HG02870 (cell line): Measurements from ENCODE around the gene IPO7.
A peak's percentile ranks its signal among the peaks of the same experiment; 100 is the strongest.
"Not testable (repeated sequence)": the region's sequence is repeated elsewhere in the genome, so short reads cannot be mapped to it uniquely, and the experiment has no call there.

Experiments
- ATAC-seq: cut with Tn5 transposase; IDR thresholded peaks from one replicate; pipeline ENCODE4 v1.9.1; 2021; ENCODE audit warnings: mild to moderate bottlenecking, moderate library complexity; ENCODE audit not compliant: unreplicated experiment

The IPO7 gene

DNA sequence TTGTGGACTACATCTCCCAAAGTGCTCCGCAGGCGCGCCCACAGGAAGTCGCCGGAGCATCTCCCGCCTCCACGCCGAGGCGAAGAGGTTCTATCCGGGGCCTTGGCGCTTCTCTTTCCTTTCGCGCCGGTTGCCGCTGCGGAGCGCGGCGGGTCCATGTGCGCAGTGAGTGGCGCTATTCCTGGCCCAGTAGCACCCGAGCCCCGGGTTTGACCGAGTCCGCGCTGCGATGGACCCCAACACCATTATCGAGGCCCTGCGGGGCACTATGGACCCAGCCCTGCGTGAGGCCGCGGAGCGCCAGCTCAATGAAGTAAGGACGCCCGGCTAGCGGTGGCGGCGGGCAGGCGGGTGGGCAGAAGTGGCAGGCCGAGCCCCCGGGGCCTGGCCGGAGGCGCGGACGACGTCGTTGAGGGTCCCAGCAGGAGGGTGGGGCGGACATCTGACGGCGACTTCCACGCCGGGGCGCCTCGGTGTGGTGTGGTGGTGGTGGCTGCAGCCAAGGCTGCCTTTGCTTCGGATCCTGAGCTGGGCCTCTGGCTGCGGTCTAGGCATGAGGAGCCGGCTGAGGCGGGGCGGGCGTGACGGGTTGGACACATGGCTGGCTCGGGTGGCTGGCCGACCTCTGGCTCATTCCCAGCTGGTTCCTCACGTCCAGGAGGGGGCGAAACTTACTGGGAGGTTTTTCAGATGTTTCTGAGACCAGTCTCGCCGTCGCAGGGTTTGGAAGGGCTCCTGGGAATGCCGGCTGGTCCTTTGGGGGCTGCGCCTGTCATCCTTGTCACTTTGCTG, at the start of gene IPO7:
IPO7 (plus strand) TSS at position 118 of the 792 bp plus-strand sequence; CDS start at position 230, 112 bp downstream.
- peak; percentile 86 for ATAC-seq

DNA sequence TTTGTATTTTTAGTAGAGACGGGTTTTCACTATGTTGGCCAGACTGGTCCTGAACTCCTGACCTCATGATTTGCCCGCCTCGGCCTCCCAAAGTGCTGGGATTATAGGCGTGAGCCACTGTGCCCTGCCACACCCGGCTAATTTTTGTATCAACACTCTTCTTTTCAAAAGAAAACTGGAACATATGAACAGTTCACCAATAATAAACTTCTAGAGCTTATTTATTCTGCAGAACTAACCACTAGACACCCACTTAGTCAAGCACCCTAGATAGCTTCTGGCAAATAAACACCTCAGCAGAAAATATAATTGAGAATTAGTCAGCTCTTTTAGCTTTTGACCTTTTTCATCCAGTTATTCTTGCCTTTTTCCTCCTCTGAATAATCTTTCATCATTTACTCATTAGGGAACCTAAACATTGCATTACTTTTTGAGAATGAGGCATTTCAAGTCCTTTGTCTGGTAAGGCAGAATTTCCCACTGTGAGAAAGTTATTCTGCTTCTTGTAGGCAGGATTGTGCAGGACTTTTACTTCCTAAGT, 42.7 kb upstream of the IPO7 start:
- no peak for ATAC-seq

DNA sequence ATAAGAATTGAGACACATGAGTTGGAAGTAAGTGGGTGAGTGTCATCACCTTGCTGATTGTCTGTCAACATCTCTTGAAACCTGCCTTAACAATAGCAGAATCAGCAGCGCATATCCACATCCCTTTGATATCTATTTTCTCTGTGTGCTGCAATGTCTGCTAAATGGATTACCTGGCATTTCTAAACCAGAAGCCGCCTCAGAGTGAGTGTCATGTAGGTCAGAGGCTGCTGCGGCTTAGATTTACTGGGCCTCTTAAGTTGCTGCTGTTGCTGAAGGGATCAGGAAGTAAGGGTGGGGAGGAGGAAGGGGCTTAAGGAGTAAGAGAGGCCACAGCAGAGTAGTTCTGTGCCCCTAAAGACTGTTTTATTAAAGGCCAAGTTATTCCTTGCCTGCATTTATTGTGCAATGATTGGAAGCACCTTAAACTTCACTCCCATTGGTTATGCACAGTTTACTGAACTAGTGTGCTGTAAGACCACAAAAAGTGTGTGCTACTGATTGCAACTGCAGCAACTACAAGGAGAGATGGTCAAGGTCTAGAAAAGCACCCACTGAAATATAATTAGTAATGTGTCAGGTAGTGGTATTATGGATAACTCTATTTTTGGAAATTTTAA, 40.3 kb upstream of the IPO7 start:
- ATAC-seq = no peak

DNA sequence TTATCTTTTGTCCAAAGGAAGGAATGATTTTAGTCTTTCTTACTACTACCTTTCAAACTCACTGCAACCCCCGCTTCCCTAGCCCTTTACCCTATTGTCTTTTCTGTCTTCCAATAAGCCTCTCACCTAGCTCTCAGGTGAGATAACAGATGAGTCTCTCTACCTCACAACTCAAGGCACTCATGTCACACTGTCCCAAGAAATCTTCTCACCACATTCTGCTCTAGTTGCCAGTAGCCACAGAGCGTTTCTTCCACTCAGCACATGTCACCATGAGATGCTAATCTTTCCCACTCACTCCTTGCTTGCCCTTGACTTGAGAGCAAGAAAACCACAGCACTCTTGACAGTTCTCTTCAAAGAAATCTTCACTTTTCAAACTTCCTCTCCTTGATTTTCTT, 37.4 kb upstream of the IPO7 start:
- ATAC-seq = no peak

DNA sequence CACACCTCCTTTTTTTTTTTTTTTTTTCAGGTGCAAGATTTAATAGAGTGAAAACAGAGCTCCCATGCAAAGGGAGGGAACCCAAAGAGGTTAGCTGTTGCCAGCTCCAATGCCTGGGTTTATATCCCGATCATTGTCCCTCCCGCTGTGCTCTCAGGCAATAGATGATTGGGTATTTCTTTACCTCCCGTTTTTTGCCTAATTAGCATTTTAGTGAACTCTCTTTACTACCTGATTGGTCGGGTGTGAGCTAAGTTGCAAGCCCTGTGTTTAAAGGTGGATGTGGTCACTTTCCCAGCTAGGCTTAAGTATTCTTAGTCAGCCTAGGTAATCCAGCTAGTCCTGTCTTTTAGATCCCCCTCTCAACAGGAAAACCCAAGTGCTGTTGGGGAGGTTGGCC, 36.7 kb upstream of the IPO7 start:
- not testable (repeated sequence) for ATAC-seq

DNA sequence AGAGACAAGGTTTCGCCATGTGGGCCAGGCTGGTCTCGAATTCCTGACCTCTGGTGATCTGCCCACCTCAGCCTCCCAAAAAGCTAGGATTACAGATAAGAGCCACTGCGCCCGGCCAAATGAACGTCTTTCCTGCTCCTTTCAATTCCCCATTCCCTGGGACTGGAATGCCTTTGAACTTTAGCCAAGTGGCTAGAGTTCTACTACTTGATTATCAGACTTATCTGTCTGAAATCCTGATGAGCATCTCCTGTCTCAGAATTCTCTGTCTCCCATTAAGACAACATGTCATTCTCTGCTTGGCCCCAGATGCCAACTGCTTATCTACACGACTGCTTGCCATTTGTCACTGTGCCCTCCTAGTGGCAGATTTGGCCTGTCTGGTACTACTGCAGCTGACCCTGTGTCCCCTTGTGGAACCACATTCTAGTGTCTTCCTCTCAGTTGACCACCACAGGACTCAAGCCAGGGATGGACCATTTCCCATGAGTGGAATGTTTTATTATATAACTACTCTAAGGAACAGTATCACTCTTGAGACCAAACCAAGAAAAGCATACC, 33.1 kb upstream of the IPO7 start:
- ATAC-seq = no peak

DNA sequence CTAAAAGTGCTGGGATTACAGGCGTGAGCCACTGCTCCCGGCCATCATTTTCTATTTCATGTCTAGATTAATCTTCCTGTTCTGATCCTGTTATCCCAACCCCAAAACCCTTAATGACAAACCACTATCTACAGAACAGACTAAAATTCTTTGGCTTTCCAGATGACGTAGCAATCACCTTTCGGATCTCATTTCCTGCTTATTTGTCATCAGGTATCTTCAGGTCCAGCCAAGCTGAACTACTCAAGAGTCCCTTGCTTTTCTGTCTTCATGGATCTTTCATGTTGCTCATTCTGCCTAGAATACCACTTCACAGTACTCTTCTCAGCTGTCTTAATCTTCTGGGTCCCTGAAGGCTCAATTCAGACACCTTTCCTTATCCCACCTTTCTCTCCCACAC, 27.4 kb upstream of the IPO7 start:
- ATAC-seq = no peak

DNA sequence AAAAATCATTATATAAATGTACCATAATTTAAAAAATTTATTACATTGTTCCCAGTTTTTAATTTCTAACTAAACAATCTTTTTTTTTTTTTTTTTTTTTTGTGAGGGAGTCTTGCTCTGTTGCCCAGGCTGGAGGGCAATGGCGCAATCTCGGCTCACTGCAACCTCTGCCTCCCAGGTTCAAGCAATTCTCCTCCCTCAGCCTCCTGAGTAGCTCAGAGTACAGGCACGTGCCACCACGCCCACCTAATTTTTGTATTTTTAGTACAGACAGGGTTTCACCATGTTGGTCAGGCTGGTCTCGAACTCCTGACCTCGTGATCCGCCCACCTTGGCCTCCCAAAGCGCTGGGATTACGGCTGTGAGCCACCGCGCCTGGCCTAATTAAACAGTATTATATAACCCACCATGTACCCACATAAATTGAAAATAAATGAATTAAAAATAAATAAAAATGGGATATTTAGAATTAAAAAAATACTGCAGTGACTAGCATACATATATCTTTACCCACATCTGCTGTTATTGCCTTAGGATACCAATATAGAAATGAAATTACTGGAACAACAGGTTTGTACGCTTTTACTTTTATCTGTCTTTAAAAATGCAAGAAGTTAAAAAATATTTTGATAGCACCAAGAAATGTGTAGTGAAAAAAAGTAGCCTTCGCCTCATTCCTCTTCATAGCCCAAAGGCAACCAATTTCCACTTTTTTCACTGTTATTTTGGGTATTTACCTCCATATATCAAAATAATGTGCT, 23.4 kb upstream of the IPO7 start:
- not testable (repeated sequence) for ATAC-seq

DNA sequence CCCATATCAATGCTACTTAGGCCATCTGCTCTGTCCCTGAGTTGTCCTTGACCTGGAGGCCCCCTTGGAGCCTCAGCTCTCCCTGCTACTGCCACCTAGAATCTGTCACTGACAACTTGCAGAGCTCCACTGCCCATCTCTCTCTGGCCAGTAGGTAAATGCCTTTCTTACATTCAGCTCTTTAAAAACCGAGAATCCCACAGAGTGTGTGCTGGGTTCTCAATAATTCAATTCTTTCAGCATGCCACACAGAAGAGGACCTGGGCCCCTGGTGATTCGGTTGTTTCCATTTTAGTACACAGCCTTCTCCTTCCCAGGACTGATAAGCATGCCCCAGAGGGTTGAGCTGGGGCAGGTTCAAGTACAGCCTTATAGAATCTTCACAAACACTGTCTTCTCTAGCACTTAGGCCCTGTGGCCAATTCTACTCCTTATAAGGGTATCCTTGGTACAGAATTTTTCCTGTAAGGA, 22.0 kb upstream of the IPO7 start:
- no peak for ATAC-seq

DNA sequence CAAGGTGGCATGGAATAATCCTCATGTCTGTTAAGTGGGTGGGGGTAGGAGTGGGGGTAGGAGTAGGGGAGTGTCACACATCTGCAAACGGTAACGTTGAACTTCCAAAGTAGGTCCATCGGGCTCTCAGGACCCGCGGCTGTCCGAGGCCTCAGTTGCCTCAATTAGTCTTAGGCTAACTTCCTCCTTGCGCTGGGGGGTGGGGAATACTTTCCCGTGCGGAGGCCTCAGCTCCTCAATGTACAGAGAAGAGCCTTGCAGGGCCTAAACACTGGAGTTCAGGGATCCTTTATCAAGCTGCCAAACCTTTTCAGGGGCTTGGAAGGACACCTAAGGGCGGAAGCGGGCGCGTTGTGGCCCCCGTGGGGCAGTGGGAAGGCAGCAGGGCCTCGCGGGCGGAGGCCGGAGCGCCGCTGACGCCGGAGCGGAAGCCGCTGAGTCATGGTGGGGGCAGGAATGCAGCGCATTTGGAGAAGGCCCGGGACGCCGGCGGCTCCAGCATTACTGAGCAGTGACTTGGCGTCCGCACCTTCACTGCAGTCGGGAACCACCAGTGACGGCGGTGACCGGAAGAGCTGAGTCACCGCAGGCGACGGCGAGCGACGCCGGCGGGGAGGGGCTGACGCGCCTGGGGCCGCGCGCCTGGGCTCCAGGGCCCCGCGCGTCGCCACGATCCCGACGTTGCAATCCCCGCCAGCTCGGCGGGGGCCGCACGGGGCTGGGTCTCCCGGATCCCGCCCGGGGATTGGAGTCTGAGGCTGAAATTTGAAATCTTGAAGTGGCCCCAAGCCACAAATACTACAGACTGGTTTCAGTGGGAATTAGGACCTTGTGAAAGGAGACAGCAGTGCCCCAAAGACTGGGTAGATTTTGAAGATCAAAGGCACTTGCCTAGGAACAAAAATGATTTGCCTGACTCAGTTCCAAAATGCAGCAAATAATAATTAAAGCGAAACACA, 20.2 kb upstream of the IPO7 start:
- peak; percentile 87 for ATAC-seq

DNA sequence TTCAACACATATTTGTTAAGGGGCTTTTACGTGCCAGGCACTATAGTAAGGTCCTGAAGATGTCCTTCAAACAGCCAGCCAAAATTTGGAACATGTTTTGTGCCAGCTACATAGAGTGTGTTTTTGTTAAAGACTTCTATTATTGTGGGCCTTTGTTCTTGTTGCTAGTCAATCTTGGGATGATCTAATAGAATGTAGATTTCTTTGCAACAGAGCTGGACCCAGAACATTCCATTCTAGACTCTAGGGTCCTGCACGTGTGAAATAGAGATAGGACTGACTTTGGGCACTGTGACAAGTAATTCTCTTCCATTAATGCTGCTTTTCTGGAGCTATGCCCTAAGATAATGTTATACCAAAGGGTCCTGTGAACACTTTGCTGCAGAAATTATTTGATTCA, 16.9 kb upstream of the IPO7 start:
- ATAC-seq = no peak

DNA sequence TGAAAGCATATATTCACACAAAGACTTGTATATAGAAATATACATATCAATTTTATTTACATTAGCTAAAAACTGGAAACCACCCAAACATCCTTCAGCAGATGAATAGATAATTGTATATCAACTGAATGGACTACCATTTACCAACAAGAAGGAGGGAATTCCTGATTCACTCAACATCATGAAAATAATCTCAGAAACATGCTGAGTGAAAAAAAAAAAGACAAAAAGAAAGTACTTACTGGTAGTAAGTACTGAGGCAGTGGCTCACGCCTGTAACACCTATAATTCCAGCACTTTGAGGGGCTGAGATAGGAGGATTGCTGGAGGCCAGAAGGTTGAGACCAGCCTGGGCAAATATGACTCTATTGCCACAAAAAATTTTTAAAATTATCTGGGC, 7.4 kb upstream of the IPO7 start:
- ATAC-seq = no peak

DNA sequence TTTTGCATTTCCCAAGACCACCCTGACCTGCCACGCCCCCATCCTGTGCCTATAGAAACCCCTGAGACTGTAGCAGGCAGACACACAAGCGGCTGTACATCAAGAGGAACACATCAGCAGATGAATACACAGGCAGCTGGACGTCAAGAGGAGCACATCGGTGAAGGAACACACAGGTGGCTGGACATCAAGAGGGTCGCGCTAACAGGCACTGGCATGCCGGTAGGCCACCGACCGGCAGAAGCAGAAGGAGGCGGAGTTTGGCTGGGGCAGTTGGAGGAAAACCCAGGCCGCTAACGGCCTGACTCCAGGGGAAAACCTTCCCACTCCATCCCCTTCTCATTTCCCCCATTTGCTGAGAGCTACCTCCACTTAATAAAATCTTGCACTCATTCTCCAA, 5.4 kb upstream of the IPO7 start:
- no peak for ATAC-seq

DNA sequence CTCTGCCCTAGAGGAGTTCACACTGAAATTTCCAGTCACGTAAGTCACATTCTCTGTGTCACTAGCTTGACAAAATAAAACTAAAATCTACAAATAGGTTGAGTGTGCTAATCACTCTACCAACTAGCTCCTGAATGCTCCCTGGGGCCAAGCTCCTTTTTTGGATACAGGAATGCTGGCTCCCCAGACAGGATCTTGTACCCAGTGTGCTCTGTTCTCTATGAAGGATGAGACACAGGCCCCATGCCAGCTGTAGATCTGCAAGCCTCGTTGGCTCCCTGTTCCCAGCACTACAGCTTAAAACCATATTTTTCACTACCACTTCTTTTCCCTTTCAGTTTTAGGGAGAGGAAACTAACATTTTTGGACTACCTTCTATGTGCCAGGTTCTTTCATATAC, 3.7 kb upstream of the IPO7 start:
- ATAC-seq = no peak

DNA sequence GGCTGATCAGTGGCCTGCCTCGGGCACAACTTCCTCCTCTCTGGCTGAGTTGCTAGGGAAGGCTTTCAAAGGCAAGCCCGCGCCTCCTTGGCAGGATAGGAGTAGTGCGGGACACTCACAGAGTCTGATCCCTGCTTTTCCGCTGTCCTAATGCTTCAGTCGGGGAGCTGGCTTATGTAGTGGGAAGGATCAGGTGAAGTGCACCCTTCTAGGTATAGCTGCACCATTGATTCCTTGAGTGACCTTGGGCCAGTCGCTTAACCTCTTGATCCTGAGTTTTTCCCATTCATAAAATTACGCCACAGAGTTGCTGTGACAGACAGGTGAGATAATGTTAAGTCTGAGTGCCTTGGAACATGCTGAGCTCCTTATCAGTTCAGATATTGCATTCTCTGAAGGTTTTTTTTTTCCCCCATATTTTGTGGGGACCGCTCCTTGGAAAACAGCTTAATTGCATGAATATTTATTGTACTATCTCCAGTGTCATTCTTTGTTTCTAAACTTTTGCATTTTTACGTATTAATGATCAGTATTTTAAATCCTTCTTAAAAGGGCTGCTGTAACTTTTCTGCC, 961 bp downstream of the IPO7 start:
- ATAC-seq = peak; percentile 21

DNA sequence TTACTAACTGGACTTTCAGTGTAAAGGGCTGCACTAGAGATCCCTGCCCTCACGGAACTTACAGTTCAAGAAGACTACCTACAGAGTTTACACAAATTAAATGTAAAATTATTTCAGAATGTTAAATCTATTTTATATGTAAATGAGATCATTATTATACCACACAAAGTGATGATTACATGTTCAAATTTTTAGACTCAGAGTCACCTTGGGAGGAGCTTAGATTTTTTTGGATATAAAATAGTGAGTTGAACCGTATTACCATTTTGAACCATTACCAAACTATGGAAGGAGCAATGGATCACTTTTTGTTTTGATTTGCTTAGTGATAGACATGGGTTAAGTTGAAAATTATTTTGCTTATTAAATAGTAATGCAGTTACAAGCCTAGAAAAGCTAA, 1.6 kb downstream of the IPO7 start:
- ATAC-seq = no peak

DNA sequence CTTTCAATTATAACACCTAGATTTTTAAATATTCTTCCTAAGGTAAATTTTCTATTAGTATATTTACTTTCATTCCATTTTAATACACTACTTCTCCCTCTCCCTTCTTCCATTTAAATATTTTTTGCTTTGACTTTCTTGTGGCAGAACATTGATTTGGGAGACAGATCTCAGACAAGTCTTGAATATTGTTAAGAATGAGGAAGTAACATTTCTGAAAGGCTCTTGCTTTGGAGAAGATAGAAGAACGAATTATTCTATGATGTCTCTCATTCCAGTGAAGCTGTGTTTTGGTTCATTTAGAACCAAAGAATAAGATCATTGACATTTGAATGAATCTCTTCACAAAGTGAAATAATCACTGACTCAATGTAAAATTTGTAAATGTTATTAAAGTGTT, 2.4 kb downstream of the IPO7 start:
- no peak for ATAC-seq

DNA sequence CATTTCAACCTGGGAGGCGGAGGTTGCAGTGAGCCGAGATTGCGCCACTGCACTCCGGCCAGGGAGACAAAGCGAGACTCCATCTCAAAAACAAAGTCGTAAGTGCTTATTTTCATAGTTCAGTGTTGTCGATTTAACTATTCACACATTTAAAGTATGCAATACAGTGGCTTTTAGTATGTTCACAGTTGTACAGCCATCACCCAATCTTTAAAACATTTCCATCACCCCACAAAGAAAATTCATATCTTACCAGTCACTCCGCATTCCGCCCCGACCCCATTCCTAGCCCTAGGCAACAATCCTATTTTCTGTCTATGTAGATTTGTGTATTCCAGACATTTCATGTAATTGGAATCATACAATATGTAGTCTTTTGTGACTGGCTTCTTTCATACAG, 11.9 kb downstream of the IPO7 start:
- ATAC-seq = no peak

DNA sequence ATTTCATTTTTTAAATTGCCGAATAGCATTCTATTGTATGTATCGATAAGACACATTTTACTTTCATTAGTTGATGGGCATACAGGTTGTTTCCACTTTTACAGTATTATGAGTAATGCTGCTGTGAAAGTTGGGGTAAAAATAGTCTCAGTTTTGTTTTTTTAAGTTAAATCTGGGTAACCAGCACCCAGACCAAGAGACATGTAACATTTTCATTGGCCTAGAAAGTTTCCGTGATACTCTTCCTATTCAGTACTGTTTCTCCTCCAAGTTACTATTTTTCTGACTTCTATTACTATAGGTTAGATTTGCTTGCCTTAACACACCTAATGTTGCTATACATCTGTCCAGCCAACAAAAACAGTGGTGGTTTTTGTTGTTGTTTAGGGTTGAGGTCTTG, 12.3 kb downstream of the IPO7 start:
- peak; percentile 61 for ATAC-seq
